HepG2 (cell line): ENCODE data around the gene MTG1. TPM values are rescaled to one million over a fixed set of nuclear protein-coding genes. Genes with fewer than 3 reads are reported as not detected.

Experiments used
- ATAC-seq: fragments of 200-7000 bp; cut with Tn5 transposase; 3 replicates; pipeline ENCODE4 v1.9.1; 2020; ENCODE audit warnings: mild to moderate bottlenecking, moderate library complexity
- BruUV-seq: library from RNA; stranded (reverse); fragments of 400-500 nt; replicated peaks from 2 replicates; lab custom pipeline; 2021; lab: Mats Ljungman, UMichigan
- CTCF ChIA-PET: fragments of 300-600 bp; formaldehyde crosslinking; extraction: SDS; loops from one replicate; lab custom pipeline; 2021; ENCODE audit warnings: low total read pairs, inconsistent platforms, low intra/inter-chr PET ratio; lab: Yijun Ruan, JAX
- POLR2A ChIA-PET: fragments of 350-600 bp; sonication (Branson Sonifier 250); formaldehyde crosslinking; loops from one replicate; lab custom pipeline; 2020; ENCODE audit warnings: antibody characterized with exemption, inconsistent platforms; lab: Yijun Ruan, JAX
- DNase-seq: peaks from one replicate; pipeline ENCODE4 v3.0.0-alpha.2; 2015; ENCODE audit warnings: low spot score
- FAIRE-seq: peaks from 3 replicates; lab custom pipeline; 2011; peaks lifted over from hg19 to GRCh38; lab: Jason Lieb, UNC
- H2AFZ ChIP-seq: one replicate; pipeline ENCODE4 v1.6.1; 2011; ENCODE audit warnings: low read length, inconsistent platforms
- H3K27ac ChIP-seq: fragments of 300-600 bp; 3 replicates; pipeline ENCODE4 v1.8.0; 2011; ENCODE audit warnings: mixed run types, mild to moderate bottlenecking, mixed read lengths, low read length, inconsistent platforms; ENCODE audit not compliant: insufficient read depth; ENCODE audit errors: extremely low read length
- H3K27me3 ChIP-seq, 2 experiments: fragments of 200-600 bp in 1 of 2; 2 replicates in 1 of 2; 3 replicates in 1 of 2; pipeline versions ENCODE4 v1.6.0 to v1.8.0; 2011; ENCODE audit warnings: low read length in 2 of 2, mild to moderate bottlenecking in 2 of 2, moderate library complexity in 2 of 2, inconsistent platforms in 1 of 2; ENCODE audit not compliant: insufficient read depth in 2 of 2, control insufficient read depth in 1 of 2
- H3K36me3 ChIP-seq, 2 experiments: fragments of 200-600 bp in 1 of 2; replicated peaks in 1 of 2; 2 replicates in 1 of 2; 3 replicates in 1 of 2; pipeline versions ENCODE4 v1.5.1 to v1.8.0; 2011; ENCODE audit warnings: low read length in 2 of 2, inconsistent platforms in 1 of 2; ENCODE audit not compliant: insufficient read depth in 2 of 2, control insufficient read depth in 1 of 2
- H3K4me1 ChIP-seq: 2 replicates; pipeline ENCODE4 v1.5.1; 2012; ENCODE audit warnings: low read length, inconsistent platforms; ENCODE audit not compliant: insufficient read depth
- H3K4me2 ChIP-seq: 2 replicates; pipeline ENCODE4 v1.6.0; 2011; ENCODE audit warnings: low read depth, low read length, inconsistent platforms
- H3K4me3 ChIP-seq, 3 experiments: fragments of 200-600 bp in 1 of 3; sonication (generic), shearing (Covaris generic) in 1 of 3; replicated peaks in 1 of 3; 2 replicates each; pipeline ENCODE4 v1.5.1; 2011 to 2016; ENCODE audit warnings: low read length in 3 of 3, inconsistent platforms in 2 of 3, low read depth in 2 of 3, mild to moderate bottlenecking in 2 of 3, control low read depth in 1 of 3, mixed read lengths in 1 of 3; ENCODE audit not compliant: insufficient read depth in 1 of 3
- H3K79me2 ChIP-seq: one replicate; pipeline ENCODE4 v1.6.1; 2011; ENCODE audit warnings: low read length, inconsistent platforms; ENCODE audit not compliant: insufficient read depth
- H3K9ac ChIP-seq: 2 replicates; pipeline ENCODE4 v1.6.0; 2011; ENCODE audit warnings: mild to moderate bottlenecking, low read depth, low read length, inconsistent platforms; ENCODE audit not compliant: insufficient read depth
- H3K9me3 ChIP-seq: 2 replicates; pipeline ENCODE4 v1.5.1; 2012; ENCODE audit warnings: mild to moderate bottlenecking, low read length
- H4K20me1 ChIP-seq: 2 replicates; pipeline ENCODE4 v1.6.0; 2011; ENCODE audit warnings: inconsistent platforms, mild to moderate bottlenecking, low read length, moderate library complexity; ENCODE audit not compliant: insufficient read depth
- ASH2L ChIP-seq: fragments of 300-600, 200-600 bp; sonication (generic); IDR thresholded peaks from 2 replicates; pipeline ENCODE4 v1.7.0; 2017; ENCODE audit warnings: low read depth, mild to moderate bottlenecking, moderate library complexity, mixed read lengths, low read length; ENCODE audit not compliant: insufficient read length
- SETDB1 ChIP-seq: sonication (generic); formaldehyde crosslinking; IDR thresholded peaks from 2 replicates; pipeline ENCODE4 v1.5.1; 2020; ENCODE audit warnings: missing genetic modification reagents, mild to moderate bottlenecking, borderline replicate concordance
- SNAI1 ChIP-seq: sonication (generic); formaldehyde crosslinking; IDR thresholded peaks from 2 replicates; pipeline ENCODE4 v1.5.0; 2020; ENCODE audit warnings: mild to moderate bottlenecking, missing genetic modification reagents, borderline replicate concordance
- ZFP36L1 ChIP-seq: sonication (generic); formaldehyde crosslinking; IDR thresholded peaks from 2 replicates; pipeline ENCODE4 v1.8.0; 2022; ENCODE audit warnings: mild to moderate bottlenecking, missing genetic modification reagents, moderate library complexity
- ZNF557 ChIP-seq: sonication (generic); formaldehyde crosslinking; IDR thresholded peaks from 2 replicates; pipeline ENCODE4 v1.4.0; 2020; ENCODE audit warnings: missing genetic modification reagents
- ZNF891 ChIP-seq: sonication (generic); formaldehyde crosslinking; IDR thresholded peaks from 2 replicates; pipeline ENCODE4 v1.5.0; 2020; ENCODE audit warnings: mild to moderate bottlenecking, missing genetic modification reagents
- WGBS: methylation state at CpG from one replicate; pipeline ENCODE4 v1.1.6; 2017; ENCODE audit warnings: low lambda C conversion rate; 5-methylcytosine and 5-hydroxymethylcytosine counted together
- in situ Hi-C: cut with HindIII; loops from 2 replicates; pipeline ENCODE4 v1.10.0; 2017; ENCODE audit warnings: low pct_unique_long_range_greater_than_20kb; ENCODE audit not compliant: extremely low pct_ligation_motif_present
- intact Hi-C: fragments of 100-400 bp; cut with micrococcal nuclease; formaldehyde crosslinking; loops from one replicate; pipeline ENCODE4 v1.10.0; 2022; ENCODE audit not compliant: unreplicated experiment
- polyA plus RNA-seq, 8 experiments: library from polyadenylated mRNA; depleted of rRNA in 3 of 8; stranded (reverse) in 7 of 8; unstranded in 1 of 8; fragments of >200 nt; fragmentation: Illumina TruSeq in 4 of 8; extraction: Trizol in 4 of 8; gene quantifications; 2 replicates each; pipeline versions ENCODE4 v1.2.1 to v1.2.3, GENCODE V29; 2011 to 2016; ENCODE audit warnings: low read depth in 4 of 8, missing spikeins in 1 of 8, mixed read lengths in 1 of 8; ENCODE audit not compliant: insufficient read depth in 1 of 8
- total RNA-seq, 5 experiments: library from RNA; depleted of rRNA; stranded (reverse); fragments of >200 nt; fragmentation: Illumina TruSeq; extraction: Trizol; gene quantifications; 2 replicates each; pipeline ENCODE4 v1.2.3, GENCODE V29; 2016; ENCODE audit warnings: low read depth in 1 of 5
- TF ChIP-seq, protein P1 (sequence below): conservative IDR thresholded peaks from 2 replicates; pipeline ENCODE4 v1.6.1; 2018; ENCODE audit warnings: missing genetic modification reagents
- TF ChIP-seq, protein P2 (sequence below): IDR thresholded peaks from 2 replicates; pipeline ENCODE4 v1.6.1; 2012; ENCODE audit warnings: low read length, improper control_type of control experiment

Gene MTG1
- total and polyA plus RNA-seq, 2 of the 13 experiments (the other 11 are each of a cell fraction or from before 2014, with no cell fraction given), result 42.0 to 103 TPM

DNA sequence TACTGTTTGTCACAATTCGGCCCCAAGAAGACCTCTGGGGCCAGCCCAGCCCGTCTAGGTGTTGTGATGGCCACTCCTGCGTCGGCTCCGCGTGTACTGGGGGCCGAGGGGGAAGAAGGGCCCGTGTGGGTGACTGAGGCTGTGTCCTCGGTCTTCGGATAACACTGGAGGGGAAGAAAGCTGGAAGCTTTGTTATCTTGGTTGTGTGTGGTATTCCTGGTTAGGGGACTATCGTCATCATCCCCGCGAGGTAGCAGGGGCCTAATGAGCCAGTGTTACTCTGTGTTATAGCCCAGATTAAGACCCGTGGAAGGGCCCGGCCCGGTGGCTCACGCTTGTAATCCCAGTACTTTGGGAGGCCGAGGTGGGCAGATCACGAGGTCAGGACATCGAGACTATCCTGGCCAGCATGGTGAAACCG lies 854 bp downstream of the MTG1 start:
- Histone ChIP-seq H3K4me1 (peaks cover 19% of the 10 kb centered on the region), H3K4me3 (peak overlapping the region; percentile 69 to 84 (median 79)), H3K4me2 (peak overlapping the region; percentile 76), H3K27me3 (no peaks in the 10 kb centered on the region; a peak in 1 of 5 replicates), H3K9me3 (no peaks in the 10 kb centered on the region), H3K36me3 (peaks cover 0 to 25% of the 10 kb centered on the region in 2 experiments; a peak in 4 of 5 replicates), H4K20me1 (no peaks in the 10 kb centered on the region), H3K27ac (peak overlapping the region; percentile 82), H2AFZ (no peak overlapping the region), H3K9ac (peak overlapping the region; percentile 93), H3K79me2 (peaks cover 17% of the 10 kb centered on the region)
- no peak for FAIRE-seq
- TF ChIP-seq ZNF891 (CRISPR knock-in tag) (0 out of 2 replicates have a peak, but pooled peaks have one; percentile 5), SNAI1 (CRISPR knock-in tag) (peak; percentile 40; the same call in 1 of the 2 replicates), ZNF557 (CRISPR knock-in tag) (no peak), SETDB1 (CRISPR knock-in tag) (0 out of 2 replicates have a peak, but pooled peaks have one; percentile 9), ASH2L (peak; percentile 0), ZFP36L1 (CRISPR knock-in tag) (peak; percentile 76; the same call in 1 of the 2 replicates)
- TF ChIP-seq, protein P1, sequence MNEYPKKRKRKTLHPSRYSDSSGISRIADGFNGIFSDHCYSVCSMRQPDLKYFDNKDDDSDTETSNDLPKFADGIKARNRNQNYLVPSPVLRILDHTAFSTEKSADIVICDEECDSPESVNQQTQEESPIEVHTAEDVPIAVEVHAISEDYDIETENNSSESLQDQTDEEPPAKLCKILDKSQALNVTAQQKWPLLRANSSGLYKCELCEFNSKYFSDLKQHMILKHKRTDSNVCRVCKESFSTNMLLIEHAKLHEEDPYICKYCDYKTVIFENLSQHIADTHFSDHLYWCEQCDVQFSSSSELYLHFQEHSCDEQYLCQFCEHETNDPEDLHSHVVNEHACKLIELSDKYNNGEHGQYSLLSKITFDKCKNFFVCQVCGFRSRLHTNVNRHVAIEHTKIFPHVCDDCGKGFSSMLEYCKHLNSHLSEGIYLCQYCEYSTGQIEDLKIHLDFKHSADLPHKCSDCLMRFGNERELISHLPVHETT (CRISPR knock-in tag), result no peak
- TF ChIP-seq, protein P2, sequence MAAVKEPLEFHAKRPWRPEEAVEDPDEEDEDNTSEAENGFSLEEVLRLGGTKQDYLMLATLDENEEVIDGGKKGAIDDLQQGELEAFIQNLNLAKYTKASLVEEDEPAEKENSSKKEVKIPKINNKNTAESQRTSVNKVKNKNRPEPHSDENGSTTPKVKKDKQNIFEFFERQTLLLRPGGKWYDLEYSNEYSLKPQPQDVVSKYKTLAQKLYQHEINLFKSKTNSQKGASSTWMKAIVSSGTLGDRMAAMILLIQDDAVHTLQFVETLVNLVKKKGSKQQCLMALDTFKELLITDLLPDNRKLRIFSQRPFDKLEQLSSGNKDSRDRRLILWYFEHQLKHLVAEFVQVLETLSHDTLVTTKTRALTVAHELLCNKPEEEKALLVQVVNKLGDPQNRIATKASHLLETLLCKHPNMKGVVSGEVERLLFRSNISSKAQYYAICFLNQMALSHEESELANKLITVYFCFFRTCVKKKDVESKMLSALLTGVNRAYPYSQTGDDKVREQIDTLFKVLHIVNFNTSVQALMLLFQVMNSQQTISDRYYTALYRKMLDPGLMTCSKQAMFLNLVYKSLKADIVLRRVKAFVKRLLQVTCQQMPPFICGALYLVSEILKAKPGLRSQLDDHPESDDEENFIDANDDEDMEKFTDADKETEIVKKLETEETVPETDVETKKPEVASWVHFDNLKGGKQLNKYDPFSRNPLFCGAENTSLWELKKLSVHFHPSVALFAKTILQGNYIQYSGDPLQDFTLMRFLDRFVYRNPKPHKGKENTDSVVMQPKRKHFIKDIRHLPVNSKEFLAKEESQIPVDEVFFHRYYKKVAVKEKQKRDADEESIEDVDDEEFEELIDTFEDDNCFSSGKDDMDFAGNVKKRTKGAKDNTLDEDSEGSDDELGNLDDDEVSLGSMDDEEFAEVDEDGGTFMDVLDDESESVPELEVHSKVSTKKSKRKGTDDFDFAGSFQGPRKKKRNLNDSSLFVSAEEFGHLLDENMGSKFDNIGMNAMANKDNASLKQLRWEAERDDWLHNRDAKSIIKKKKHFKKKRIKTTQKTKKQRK, result no peak
- DNase-seq, result no peak
- in situ Hi-C loops, result no loop called here
- 7% methylated on average over 18 of the region's 21 CpGs for WGBS
- peak; percentile 13 for ATAC-seq
- intact Hi-C loops, result loop anchor here (2.0 kb wide), 1 partner anchor 66 kb away; no protein-coding TSS in a partner anchor
- POLR2A ChIA-PET, result interaction anchor here (1.5 to 3.5 kb wide), 4 partner anchors 9 to 48 kb away, joined by 3 to 21 read pairs (median 11); partner anchors contain the start of genes FUOM, PAOX and PRAP1
- CTCF ChIA-PET, result no interaction called here
- TSS peak; percentile 62 for BruUV-seq
